Measurements from ENCODE around the gene CYP4F11. TPM values are rescaled to one million over a fixed set of nuclear protein-coding genes. Genes with fewer than 3 reads are reported as not detected.

CYP4F11 gene
- total and polyA plus RNA-seq, 12 donors, result 0.18 to 10.5 (median 2.5) TPM; not detected in 2

- intact Hi-C loops (cut with DNase I), result no loop called here
- H3K4me1 ChIP-seq (replicated peaks in 1 of 2), result no peaks in the 10 kb centered on the region
- DNase-seq, result no peak
- H3K36me3 ChIP-seq (replicated peaks in 1 of 2), result no peaks in the 10 kb centered on the region
- no peaks in the 10 kb centered on the region for H3K9me3 ChIP-seq (replicated peaks in 1 of 3)
- no peak overlapping the region for H3K4me3 ChIP-seq
- TF ChIP-seq CTCF (IDR thresholded peaks at IDR 0.05), result no peak
- no peak for TF ChIP-seq POLR2A (IDR thresholded peaks at IDR 0.05)
- no peak overlapping the region for H3K27ac ChIP-seq
- 62 to 70% (median 65%) methylated on average over 4 of the region's 4 CpGs for WGBS, 4 donors
- peaks cover 14% of the 10 kb centered on the region for H3K27me3 ChIP-seq
Measured at GRCh38 chr19:15944401-15944800, 10.1 kb upstream of the CYP4F11 start.

- no peak for DNase-seq
- H3K9me3 ChIP-seq (replicated peaks in 1 of 3), result no peaks in the 10 kb centered on the region
- H3K4me1 ChIP-seq (replicated peaks in 1 of 2), result no peaks in the 10 kb centered on the region
- H3K36me3 ChIP-seq (replicated peaks in 1 of 2), result no peaks in the 10 kb centered on the region
- TF ChIP-seq POLR2A (IDR thresholded peaks at IDR 0.05) (no peak), CTCF (IDR thresholded peaks at IDR 0.05) (no peak)
- peaks cover 14% of the 10 kb centered on the region for H3K27me3 ChIP-seq
- 50 to 80% (median 60%) methylated on average over 1 to 2 of the region's 2 CpGs for WGBS, 4 donors
- no peak overlapping the region for H3K4me3 ChIP-seq
- H3K27ac ChIP-seq, result no peak overlapping the region
- intact Hi-C loops (cut with DNase I), result no loop called here
Measured at GRCh38 chr19:15937771-15938170, 3.4 kb upstream of the CYP4F11 start.

GRCh38 chr19:15936950-15937349, 2.6 kb upstream of the CYP4F11 start:
- no peaks in the 10 kb centered on the region for H3K9me3 ChIP-seq (replicated peaks in 1 of 3)
- H3K27me3 ChIP-seq, result peaks cover 9% of the 10 kb centered on the region
- no peak for DNase-seq
- no peak overlapping the region for H3K27ac ChIP-seq
- intact Hi-C loops (cut with DNase I), result no loop called here
- TF ChIP-seq CTCF (IDR thresholded peaks at IDR 0.05) (no peak), POLR2A (IDR thresholded peaks at IDR 0.05) (no peak)
- no peaks in the 10 kb centered on the region for H3K4me1 ChIP-seq (replicated peaks in 1 of 2)
- WGBS, 4 donors, result 82 to 100% (median 91%) methylated on average over 2 of the region's 2 CpGs
- H3K36me3 ChIP-seq (replicated peaks in 1 of 2), result no peaks in the 10 kb centered on the region
- no peak overlapping the region for H3K4me3 ChIP-seq

- DNase-seq, result no peak
Measured at GRCh38 chr19:15936173-15936572, 1.8 kb upstream of the CYP4F11 start.

More at GRCh38 chr19:15936173-15936572, 1.8 kb upstream of the CYP4F11 start:
- Histone ChIP-seq H3K9me3 (replicated peaks in 1 of 3) (no peaks in the 10 kb centered on the region), H3K27ac (no peak overlapping the region), H3K36me3 (replicated peaks in 1 of 2) (no peaks in the 10 kb centered on the region), H3K4me3 (no peak overlapping the region), H3K27me3 (peaks cover 9% of the 10 kb centered on the region), H3K4me1 (replicated peaks in 1 of 2) (no peaks in the 10 kb centered on the region)
- intact Hi-C loops (cut with DNase I), result no loop called here
- 74 to 79% (median 76%) methylated on average over 3 of the region's 3 CpGs for WGBS, 4 donors
- TF ChIP-seq CTCF (IDR thresholded peaks at IDR 0.05) (no peak), POLR2A (IDR thresholded peaks at IDR 0.05) (no peak)
